Naive B cell (primary cell): ENCODE measurements around the gene DEPDC5. TPM values are rescaled to one million over a fixed set of nuclear protein-coding genes. Genes with fewer than 3 reads are reported as not detected.
A peak's percentile ranks its signal among the peaks of the same experiment; 100 is the strongest.

Experiments used
- ATAC-seq, 2 donors: fragments of 150-1000 bp; cut with Tn5 transposase; 2 replicates each; pipeline ENCODE4 v1.10.0; 2021; ENCODE audit warnings: low read depth in 2 of 2, mild to moderate bottlenecking in 2 of 2, moderate library complexity in 2 of 2
- DNase-seq: peaks from one replicate; pipeline ENCODE4 v3.0.0; 2022
- H3K27ac Mint-ChIP-seq, 6 donors: one replicate each; pipeline ENCODE4 v1.8.0; 2020 to 2022; ENCODE audit warnings: mild to moderate bottlenecking in 6 of 6, mixed read lengths in 6 of 6, moderate library complexity in 5 of 6, inconsistent platforms in 2 of 6
- H3K27me3 Mint-ChIP-seq, 3 donors: one replicate each; pipeline ENCODE4 v1.8.0; 2021 to 2022; ENCODE audit warnings: mixed read lengths in 3 of 3, mild to moderate bottlenecking in 1 of 3
- H3K36me3 Mint-ChIP-seq, 2 donors: one replicate each; pipeline ENCODE4 v1.8.0; 2020 to 2022; ENCODE audit warnings: mixed read lengths in 2 of 2, inconsistent platforms in 1 of 2, mild to moderate bottlenecking in 1 of 2
- H3K4me1 Mint-ChIP-seq, 3 donors: one replicate each; pipeline ENCODE4 v1.8.0; 2020 to 2022; ENCODE audit warnings: mixed read lengths in 3 of 3, inconsistent platforms in 1 of 3, mild to moderate bottlenecking in 1 of 3, moderate library complexity in 1 of 3
- H3K4me3 Mint-ChIP-seq, 8 donors: one replicate each; pipeline ENCODE4 v1.8.0; 2020 to 2022; ENCODE audit warnings: mild to moderate bottlenecking in 8 of 8, mixed read lengths in 8 of 8, moderate library complexity in 8 of 8, inconsistent platforms in 2 of 8
- H3K9me3 Mint-ChIP-seq, 7 donors: one replicate each; pipeline ENCODE4 v1.8.0; 2020 to 2022; ENCODE audit warnings: mixed read lengths in 7 of 7, mild to moderate bottlenecking in 5 of 7, inconsistent platforms in 2 of 7, moderate library complexity in 1 of 7
- polyA plus RNA-seq, 6 donors: library from polyadenylated mRNA; unstranded; fragments of 300-500 nt; fragmentation: Illumina TruSeq; gene quantifications; one replicate each; pipeline ENCODE4 v1.2.3, GENCODE V29; 2021; ENCODE audit warnings: low read depth in 6 of 6

The DEPDC5 gene
- polyA plus RNA-seq, 6 donors from 2014 or later: 5.0 to 29.8 (median 10.0) TPM

DNA sequence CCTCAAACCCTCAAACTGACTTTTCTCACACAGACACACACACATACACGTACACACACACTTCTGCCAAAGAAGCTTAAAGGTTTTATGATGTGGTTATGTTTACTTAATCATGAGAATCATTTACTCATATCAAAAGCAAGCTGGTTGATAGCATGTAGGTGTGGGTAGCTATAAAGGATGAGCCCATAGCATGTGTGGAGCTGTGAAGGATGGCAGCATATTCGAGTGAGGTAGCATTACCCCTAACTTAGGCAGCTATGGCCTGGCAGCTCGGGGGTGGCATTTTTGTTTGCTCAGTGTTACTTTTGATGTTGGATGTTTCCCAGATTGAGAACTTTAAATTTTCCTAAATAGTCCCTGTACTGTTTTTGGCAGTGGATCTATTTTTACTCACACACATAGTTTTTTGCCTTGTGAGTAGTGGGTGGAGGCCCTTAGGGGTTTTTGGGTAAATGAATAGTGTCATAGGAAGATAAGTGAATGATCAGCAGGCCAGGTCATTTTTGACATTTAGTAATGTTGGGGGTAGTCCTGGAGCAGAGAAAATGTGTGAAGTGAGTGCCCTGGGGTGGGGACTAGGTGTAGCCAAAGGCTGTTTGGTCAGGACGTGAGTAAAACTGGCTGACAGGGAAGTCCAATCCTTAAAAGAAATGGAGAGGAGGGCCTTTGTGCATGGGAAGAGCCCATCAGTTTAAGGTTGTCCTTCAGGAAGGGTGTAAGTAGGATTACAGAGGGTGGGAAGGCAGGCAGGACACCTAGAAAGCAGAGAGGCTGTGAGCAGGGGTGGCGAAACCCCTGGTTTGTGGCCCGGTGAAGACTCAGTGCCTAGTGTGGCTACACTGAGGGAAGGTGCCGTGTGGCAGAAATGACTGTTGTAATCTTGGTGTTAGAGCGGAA lies 197.6 kb downstream of the DEPDC5 start:
- DNase-seq (no peak), ATAC-seq (no peak)
- Mint-ChIP-seq H3K4me3 (no peak overlapping the region), H3K9me3 (no peaks in the 10 kb centered on the region), H3K4me1 (peaks cover 20 to 38% (median 30%) of the 10 kb centered on the region in 3 donors), H3K36me3 (peaks cover 0 to 8% of the 10 kb centered on the region in 2 donors), H3K27ac (peak overlapping the region in 4 of 6 donors; percentile 42 to 64 (median 49)), H3K27me3 (no peaks in the 10 kb centered on the region)

DNA sequence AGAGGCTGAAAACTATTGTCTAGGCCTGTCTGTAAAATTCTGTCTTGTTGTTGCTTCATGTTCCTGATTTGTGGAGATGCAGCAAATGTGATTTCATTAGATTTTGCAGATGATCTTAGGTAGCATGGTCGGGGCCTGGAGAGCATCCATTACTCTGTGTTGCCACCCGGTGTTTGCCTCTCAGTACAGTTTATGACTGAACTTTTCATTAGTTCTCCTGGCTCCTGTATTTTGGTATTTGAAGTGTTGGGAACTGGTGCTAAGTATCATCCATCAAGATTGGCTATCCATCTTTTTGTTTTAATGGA lies 198.2 kb downstream of the DEPDC5 start:
- Mint-ChIP-seq H3K36me3 (peaks cover 5 to 14% of the 10 kb centered on the region in 2 donors), H3K27me3 (no peaks in the 10 kb centered on the region), H3K27ac (peak overlapping the region in 1 of 6 donors; percentile 42), H3K4me3 (no peak overlapping the region), H3K4me1 (peaks cover 18 to 37% (median 29%) of the 10 kb centered on the region in 3 donors), H3K9me3 (no peaks in the 10 kb centered on the region)
- DNase-seq: no peak
- ATAC-seq: no peak

DNA sequence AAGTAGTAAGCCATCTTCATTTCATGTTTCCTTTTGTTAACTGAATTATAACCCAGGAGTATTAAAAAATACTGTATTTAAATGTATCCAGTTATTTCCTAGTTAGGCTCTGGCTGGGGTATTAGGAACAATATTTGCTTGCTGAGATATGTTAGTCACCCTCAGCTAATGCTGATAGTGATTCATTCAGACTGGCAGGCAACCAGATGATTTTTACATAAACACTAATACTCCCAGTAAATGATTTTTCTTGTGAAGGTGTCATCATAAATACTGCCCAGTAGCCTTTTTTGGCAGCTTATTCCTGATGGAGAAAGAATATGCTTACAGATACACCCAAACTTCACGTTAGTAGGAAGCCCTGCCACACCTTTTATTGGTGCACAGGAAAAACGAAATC lies 198.7 kb downstream of the DEPDC5 start:
- Mint-ChIP-seq H3K27me3 (no peaks in the 10 kb centered on the region), H3K4me3 (no peak overlapping the region), H3K4me1 (peaks cover 14 to 33% (median 25%) of the 10 kb centered on the region in 3 donors), H3K27ac (peak overlapping the region in 1 of 6 donors; percentile 42), H3K36me3 (peaks cover 8 to 16% of the 10 kb centered on the region in 2 donors), H3K9me3 (no peaks in the 10 kb centered on the region)
- ATAC-seq (no peak), DNase-seq (no peak)

DNA sequence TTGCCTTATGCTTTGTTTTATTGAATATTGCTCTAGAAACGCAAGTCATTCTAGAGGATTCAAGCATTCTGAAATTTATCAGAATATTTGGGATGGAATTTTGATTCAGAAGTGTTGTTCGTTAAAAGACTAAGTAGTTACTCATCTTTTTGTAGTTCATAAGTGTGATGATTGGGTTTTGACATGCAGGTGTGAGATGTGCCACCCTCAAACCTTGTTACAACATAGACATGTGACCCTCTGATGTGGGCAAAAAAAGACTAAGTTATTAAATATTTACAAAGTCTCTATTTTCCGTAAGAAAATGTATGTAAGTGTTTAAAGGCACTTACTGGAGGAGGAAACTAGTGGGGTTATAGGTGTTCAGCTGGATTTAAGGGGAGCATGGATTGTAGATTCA lies 199.4 kb downstream of the DEPDC5 start:
- H3K27me3 Mint-ChIP-seq: no peaks in the 10 kb centered on the region
- no peaks in the 10 kb centered on the region for H3K9me3 Mint-ChIP-seq
- DNase-seq (no peak), ATAC-seq (no peak)
- H3K27ac Mint-ChIP-seq: no peak overlapping the region
- H3K4me3 Mint-ChIP-seq: no peak overlapping the region
- peaks cover 14 to 31% (median 24%) of the 10 kb centered on the region in 3 donors for H3K4me1 Mint-ChIP-seq
- peaks cover 11 to 16% of the 10 kb centered on the region in 2 donors for H3K36me3 Mint-ChIP-seq

DNA sequence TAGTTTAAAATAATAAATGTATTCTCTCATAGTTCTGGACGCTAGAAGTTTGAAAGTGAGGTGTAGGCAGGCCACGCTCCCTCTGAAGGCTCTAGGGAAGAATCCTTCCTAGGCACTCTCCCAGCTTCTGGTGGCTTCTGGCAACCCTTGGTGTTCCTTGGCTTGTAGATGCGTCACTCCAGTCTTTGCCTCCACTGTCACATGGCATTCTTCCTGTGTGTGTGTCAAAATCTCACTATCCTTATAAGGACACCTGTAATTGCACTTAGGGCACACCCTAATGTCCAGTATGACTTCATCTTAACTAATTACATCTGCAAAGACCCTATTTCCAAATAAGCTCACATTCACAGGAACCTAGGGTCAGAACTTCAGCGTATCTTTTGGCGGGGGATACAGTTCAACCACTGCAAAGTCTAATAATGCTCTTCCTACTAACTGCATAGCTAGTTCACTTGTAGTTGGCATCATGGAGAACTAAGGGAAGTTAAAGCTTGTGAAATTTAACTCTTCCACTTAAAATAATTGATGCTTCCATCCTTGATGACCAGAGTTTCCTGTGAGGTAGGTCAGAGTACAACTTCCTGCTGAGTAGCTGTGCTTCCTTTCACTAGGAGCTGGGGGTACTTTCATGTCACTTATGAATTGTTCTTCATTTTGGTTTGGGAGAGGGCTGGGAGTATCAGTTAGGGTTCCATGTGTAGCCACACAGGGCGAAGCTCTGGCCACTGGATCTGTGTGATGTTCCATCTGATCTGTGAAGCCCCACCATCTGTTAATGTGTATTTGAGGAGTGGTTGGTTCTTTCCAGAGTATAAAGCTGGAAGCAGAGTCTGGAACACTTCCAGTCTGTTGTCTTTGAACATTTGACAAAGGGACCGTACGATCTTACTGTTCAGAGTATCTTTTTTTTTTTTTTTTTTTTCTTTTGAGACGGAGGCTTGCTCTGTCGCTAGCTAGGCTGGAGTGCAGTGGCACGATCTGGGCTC lies 201.0 kb downstream of the DEPDC5 start:
- no peaks in the 10 kb centered on the region for H3K9me3 Mint-ChIP-seq
- no peaks in the 10 kb centered on the region for H3K27me3 Mint-ChIP-seq
- ATAC-seq: no peak
- no peak for DNase-seq
- peaks cover 14 to 31% (median 24%) of the 10 kb centered on the region in 3 donors for H3K4me1 Mint-ChIP-seq
- H3K4me3 Mint-ChIP-seq: peak overlapping the region in 1 of 8 donors; percentile 44
- H3K27ac Mint-ChIP-seq: peak overlapping the region in 3 of 6 donors; percentile 8 to 54 (median 19)
- H3K36me3 Mint-ChIP-seq: peaks cover 11 to 16% of the 10 kb centered on the region in 2 donors

DNA sequence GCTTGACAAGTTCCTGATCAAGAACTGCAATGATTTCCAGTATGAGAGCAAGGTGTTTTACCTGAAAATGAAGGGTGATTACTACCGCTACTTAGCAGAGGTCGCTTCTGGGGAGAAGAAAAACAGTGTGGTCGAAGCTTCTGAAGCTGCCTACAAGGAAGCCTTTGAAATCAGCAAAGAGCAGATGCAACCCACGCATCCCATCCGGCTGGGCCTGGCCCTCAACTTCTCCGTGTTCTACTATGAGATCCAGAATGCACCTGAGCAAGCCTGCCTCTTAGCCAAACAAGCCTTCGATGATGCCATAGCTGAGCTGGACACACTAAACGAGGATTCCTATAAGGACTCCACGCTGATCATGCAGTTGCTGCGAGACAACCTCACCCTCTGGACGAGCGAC lies 202.5 kb downstream of the DEPDC5 start:
- no peak overlapping the region for H3K4me3 Mint-ChIP-seq
- no peak overlapping the region for H3K27ac Mint-ChIP-seq
- peaks cover 14 to 24% (median 20%) of the 10 kb centered on the region in 3 donors for H3K4me1 Mint-ChIP-seq
- no peaks in the 10 kb centered on the region for H3K27me3 Mint-ChIP-seq
- H3K9me3 Mint-ChIP-seq: no peaks in the 10 kb centered on the region
- peaks cover 11 to 16% of the 10 kb centered on the region in 2 donors for H3K36me3 Mint-ChIP-seq
- DNase-seq: no peak
- ATAC-seq: no peak

Other genes starting within 250 kb of the DEPDC5 start
- gene PISD, start 91.8 kb upstream of the DEPDC5 start, polyA plus RNA-seq: 10 to 100 TPM; 14.9 to 23.1 (median 18.9) TPM
- gene PRR14L, start 3.9 kb upstream of the DEPDC5 start, polyA plus RNA-seq: 10 to 100 TPM; 24.8 to 60.7 (median 32.3) TPM
- 10 to 100 TPM; 35.2 to 81.0 (median 55.7) TPM for gene YWHAH, start 190.5 kb downstream of the DEPDC5 start, polyA plus RNA-seq